HG03045 (cell line): ENCODE results near the gene SLC27A4.

Experiments used
- ATAC-seq: cut with Tn5 transposase; IDR thresholded peaks from one replicate; pipeline ENCODE4 v1.9.1; 2021; ENCODE audit warnings: mild to moderate bottlenecking, moderate library complexity; ENCODE audit not compliant: unreplicated experiment

The SLC27A4 gene

GRCh38 chr9:128339761-128340690, at the start of gene SLC27A4:
SLC27A4 (plus strand) TSS chr9:128340527; CDS start chr9:128343133, 2,606 bp downstream.
- peak; percentile 77 for ATAC-seq

GRCh38 chr9:128292009-128292408, 48.3 kb upstream of the SLC27A4 start:
- no peak for ATAC-seq

GRCh38 chr9:128293091-128293490, 47.2 kb upstream of the SLC27A4 start:
- ATAC-seq = no peak

DNA sequence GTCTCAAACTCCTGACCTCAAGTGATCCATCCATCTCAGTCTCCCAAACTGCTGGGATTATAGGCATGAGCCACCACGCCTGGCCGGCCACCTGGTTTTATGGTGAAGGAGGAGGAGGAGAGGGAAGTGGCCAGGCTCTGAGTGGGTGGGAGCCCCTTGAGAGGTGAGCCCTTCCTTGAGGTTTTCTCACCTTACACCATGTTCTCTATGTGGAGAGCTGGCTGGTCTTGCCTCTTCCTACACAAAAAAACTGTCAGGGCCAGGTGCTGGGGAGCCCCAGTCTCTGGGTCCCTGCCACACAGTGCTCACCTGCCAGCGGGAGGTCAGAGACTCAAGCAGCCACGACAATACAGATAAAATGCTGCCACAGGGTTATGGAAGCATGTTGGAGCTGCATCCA, 46.2 kb upstream of the SLC27A4 start:
- no peak for ATAC-seq

- no peak for ATAC-seq
Observed at GRCh38 chr9:128296340-128297220, 43.7 kb upstream of the SLC27A4 start.

DNA sequence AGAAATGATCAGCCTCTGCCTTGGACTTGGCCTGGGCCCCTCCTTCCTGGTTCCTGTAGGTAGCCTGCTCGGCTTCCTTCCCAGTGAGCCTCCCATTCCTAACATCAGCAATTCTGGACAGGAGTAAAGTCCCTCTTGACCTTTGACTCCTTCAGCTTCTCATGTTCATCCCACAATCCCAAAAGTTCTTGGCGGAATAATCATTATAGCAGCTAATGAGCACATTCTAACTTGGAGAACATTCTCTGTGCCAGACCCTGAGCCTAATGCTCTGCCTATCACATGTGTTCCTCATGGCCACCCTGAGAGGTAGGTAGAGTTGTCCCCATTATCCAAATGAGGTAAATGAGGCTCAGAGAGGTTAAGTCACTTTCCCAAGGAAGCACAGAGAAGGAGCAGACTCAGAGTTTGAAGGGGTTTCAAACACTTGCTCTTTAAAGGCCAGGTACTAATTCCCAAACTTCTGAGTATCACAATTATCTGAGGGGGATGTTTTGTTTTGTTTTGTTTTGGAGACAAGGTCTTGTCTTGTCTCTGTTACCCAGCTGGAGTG, 43.0 kb upstream of the SLC27A4 start:
- ATAC-seq = no peak

DNA sequence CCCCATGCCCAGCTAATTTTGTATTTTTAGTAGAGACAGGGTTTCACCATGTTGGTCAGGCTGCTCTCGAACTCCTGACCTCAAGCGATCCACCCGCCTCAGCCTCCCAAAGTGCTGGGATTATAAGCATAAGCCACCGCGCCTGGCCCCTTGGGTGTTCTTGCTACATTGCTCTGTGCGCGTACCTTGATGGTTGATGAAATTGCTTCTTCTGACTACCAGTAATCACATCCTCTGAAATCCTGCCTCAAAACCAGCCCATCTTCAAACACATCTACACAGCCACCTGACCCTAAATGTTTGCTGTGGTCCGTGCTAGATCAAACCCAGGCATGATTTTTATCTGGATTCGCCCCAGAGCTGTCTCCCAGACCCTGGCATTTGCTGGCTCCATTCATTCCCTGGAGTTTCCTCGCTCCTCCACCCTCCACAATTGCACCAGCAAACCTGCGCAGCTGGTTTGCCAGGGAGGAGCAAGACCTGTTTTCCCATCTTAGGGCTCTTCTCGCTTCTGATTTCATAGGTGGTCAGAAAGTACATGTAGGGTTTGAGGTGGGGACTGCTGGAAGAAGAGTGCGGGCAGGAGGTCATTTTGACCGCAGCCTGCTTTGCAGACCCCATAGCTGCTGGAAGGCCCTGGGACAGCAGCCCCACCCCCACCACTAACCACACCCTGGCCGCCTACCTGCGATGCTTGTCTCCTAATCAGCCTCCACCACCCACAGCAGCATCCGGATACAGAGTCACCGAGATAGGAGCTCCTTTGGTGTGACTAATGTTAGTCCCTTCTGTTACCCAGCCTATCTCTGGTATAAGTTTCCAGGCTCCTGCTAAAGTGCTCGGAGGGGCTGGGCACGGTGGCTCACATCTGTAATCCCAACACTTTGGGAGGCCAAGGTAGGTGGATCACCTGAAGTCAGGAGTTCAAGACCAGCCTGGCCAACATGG, 41.5 kb upstream of the SLC27A4 start:
- ATAC-seq = no peak

DNA sequence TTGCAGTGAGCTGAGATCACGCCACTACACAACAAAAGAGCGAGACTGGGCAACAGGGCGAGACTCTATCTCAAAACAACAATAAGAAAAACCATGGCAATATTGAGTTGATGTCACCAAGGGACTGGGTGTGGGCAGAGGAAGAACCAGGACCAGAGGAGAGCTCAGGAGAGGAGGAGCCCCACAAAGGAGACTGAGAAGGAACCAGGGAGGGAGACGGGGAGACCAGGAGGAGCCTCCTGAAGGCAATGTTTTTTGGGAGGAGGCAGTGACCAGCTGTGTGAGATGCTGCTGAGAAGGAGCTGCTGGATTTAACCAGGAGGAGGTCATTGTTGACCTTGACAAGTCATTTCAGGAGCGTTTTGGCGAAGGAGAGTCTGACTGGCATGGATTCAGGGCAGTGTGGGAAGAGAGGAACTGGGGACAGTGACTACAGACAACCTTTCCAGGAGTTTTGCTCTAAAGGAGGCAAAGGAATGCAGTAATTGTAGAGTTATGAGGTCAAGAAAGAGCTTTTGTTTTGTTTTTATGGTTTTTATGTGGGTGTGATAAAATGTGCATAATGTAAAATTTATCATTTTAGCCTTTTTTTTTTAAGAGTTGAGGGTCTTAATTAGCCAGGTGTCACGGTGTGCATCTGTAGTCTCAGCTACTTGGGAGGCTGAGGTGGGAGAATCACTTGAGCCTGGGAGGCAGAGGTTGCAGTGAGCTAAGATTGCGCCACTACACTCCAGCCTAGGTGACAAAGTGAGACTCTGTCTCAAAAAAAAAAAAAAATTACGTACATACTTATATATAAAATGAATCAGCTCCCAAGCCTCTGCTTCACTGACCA, 36.0 kb upstream of the SLC27A4 start:
- no peak for ATAC-seq

- ATAC-seq = no peak
Observed at GRCh38 chr9:128304971-128305288, 35.4 kb upstream of the SLC27A4 start.

DNA sequence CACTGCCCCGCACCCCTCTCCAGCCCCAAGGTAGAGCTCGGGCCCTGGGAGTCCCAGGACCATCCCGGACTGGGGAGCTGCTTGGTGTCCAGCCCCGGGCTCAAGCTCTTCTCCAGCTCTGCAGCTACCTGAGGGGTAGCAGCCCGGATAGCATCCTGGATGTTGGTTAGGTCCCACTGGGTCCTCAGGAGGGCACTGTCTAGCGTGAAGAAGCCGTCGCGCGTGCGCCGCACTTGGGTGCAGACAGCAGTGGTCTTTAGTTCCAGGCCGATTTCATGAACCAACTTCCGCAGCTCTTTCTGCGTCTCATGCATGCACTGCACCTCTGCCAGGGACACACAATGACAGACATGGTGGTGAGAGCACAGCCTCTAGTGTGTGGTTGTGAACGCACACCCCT, 30.8 kb upstream of the SLC27A4 start:
- ATAC-seq = no peak

- no peak for ATAC-seq
Observed at GRCh38 chr9:128310461-128310860, 29.9 kb upstream of the SLC27A4 start.

GRCh38 chr9:128314697-128315096, 25.6 kb upstream of the SLC27A4 start:
- ATAC-seq = no peak

- no peak for ATAC-seq
Observed at GRCh38 chr9:128316421-128316820, 23.9 kb upstream of the SLC27A4 start.

GRCh38 chr9:128317629-128318028, 22.7 kb upstream of the SLC27A4 start:
- no peak for ATAC-seq

GRCh38 chr9:128321343-128321742, 19.0 kb upstream of the SLC27A4 start:
- ATAC-seq = no peak

DNA sequence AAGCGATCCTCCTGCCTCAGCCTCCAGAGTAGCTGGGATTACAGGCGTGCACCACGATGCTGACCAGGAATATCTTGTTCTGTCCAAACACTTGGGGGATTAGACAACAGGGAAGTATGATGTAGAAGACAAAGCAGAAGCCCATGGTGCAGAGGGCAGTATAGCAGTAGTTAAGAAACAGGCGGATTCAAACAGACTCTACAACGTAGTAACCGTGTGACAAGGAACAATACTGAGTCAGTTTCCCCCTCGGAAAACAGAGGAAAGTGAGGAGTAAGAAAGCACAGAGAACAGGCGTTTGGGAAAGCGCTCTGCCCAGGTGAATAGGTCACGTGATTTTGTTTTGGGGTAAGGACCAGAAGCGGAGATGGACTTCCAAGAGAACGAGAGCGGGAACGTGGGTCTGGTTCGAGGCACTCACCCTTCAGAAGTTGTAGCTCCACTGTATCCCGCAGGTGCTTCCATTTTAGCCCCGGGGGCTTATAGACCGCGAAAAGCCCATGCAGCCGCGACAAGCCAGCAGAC, 18.4 kb upstream of the SLC27A4 start:
- peak; percentile 5 for ATAC-seq

GRCh38 chr9:128322404-128323211, 17.7 kb upstream of the SLC27A4 start, which contains the start of the genes COQ4 and TRUB2:
COQ4 (plus strand) TSS chr9:128322839; CDS start chr9:128322859, 20 bp downstream.
TRUB2 (minus strand) TSS chr9:128322447; CDS start chr9:128322408, 39 bp downstream.
- ATAC-seq = peak; percentile 82

GRCh38 chr9:128323212-128323730, 17.1 kb upstream of the SLC27A4 start:
- ATAC-seq = no peak
